HL-60 (cell line): ENCODE results near the gene PAPPA.

ENCODE experiments used
- POLR2AphosphoS5 ChIP-seq: IDR thresholded peaks from 2 replicates; pipeline ENCODE4 v1.6.1; 2012; ENCODE audit warnings: low read depth
- TF ChIP-seq, protein P1 (sequence below): IDR thresholded peaks from one replicate; pipeline ENCODE4 v1.5.1; 2011; ENCODE audit warnings: low read length, control low read depth, inconsistent platforms; ENCODE audit not compliant: insufficient read depth

DNA sequence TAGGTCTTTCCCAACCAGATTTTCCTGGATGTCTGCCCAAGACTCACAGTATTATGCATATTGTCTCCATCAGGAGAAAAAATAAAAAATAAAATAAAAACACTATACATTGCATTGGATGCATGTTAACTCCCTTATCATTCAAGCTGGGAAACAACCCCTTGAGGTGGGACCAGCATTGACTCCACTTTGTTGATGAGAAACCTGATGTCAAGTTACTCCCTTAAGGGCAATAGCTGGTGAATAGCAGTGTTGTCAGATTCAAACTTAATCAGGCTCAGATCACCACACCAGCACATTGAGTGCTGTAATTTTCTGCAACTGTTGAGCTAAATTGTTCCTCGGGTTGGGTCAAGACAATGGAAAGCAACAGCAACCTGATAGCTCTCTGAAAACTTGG is 269.6 kb downstream of the PAPPA start:
- TF ChIP-seq, protein P1, sequence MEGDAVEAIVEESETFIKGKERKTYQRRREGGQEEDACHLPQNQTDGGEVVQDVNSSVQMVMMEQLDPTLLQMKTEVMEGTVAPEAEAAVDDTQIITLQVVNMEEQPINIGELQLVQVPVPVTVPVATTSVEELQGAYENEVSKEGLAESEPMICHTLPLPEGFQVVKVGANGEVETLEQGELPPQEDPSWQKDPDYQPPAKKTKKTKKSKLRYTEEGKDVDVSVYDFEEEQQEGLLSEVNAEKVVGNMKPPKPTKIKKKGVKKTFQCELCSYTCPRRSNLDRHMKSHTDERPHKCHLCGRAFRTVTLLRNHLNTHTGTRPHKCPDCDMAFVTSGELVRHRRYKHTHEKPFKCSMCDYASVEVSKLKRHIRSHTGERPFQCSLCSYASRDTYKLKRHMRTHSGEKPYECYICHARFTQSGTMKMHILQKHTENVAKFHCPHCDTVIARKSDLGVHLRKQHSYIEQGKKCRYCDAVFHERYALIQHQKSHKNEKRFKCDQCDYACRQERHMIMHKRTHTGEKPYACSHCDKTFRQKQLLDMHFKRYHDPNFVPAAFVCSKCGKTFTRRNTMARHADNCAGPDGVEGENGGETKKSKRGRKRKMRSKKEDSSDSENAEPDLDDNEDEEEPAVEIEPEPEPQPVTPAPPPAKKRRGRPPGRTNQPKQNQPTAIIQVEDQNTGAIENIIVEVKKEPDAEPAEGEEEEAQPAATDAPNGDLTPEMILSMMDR: no peak
- TF ChIP-seq POLR2AphosphoS5: no peak
